Endothelial cell of umbilical vein (primary cell): Measurements from ENCODE around the gene COPZ2. TPM values are rescaled to one million over a fixed set of nuclear protein-coding genes. Genes with fewer than 3 reads are reported as not detected.

Experiments used
- BruUV-seq: library from RNA; stranded (reverse); fragments of 400-500 nt; replicated peaks from 2 replicates; lab custom pipeline; 2021; lab: Mats Ljungman, UMichigan
- CTCF ChIA-PET: fragments of 300-600, 350-600 bp; sonication (Branson Sonifier 250); formaldehyde crosslinking; loops from one replicate; lab custom pipeline; 2021; ENCODE audit warnings: antibody characterized with exemption, inconsistent platforms; lab: Charles Lee
- POLR2A ChIA-PET: fragments of 300-600, 350-600 bp; sonication (Branson Sonifier 250); formaldehyde crosslinking; loops from one replicate; lab custom pipeline; 2021; ENCODE audit warnings: antibody characterized with exemption, inconsistent platforms; lab: Charles Lee
- DNase-seq: peaks from one replicate; pipeline ENCODE4 v3.0.0-alpha.2; 2011; ENCODE audit warnings: low read depth, low spot score
- FAIRE-seq: peaks from 2 replicates; lab custom pipeline; 2011; peaks lifted over from hg19 to GRCh38; lab: Jason Lieb, UNC
- H2AFZ ChIP-seq: 2 replicates; pipeline ENCODE4 v1.6.0; 2012; ENCODE audit warnings: low read depth, low read length, control low read depth, inconsistent platforms
- H3K27ac ChIP-seq: 2 replicates; pipeline ENCODE4 v1.5.1; 2011; ENCODE audit warnings: low read depth, mild to moderate bottlenecking, control low read depth, low read length, moderate library complexity; ENCODE audit not compliant: insufficient read depth
- H3K27me3 ChIP-seq, 2 experiments: 2 replicates each; pipeline versions ENCODE4 v1.6.0 to v1.6.1; 2011; ENCODE audit warnings: low read length in 2 of 2, mixed read lengths in 1 of 2; ENCODE audit not compliant: control insufficient read depth in 2 of 2, insufficient read depth in 2 of 2
- H3K36me3 ChIP-seq, 2 experiments: 2 replicates in 1 of 2; 3 replicates in 1 of 2; pipeline ENCODE4 v1.5.1; 2011; ENCODE audit warnings: low read length in 2 of 2, mild to moderate bottlenecking in 1 of 2, moderate library complexity in 1 of 2; ENCODE audit not compliant: control insufficient read depth in 2 of 2, insufficient read depth in 2 of 2; ENCODE audit errors: extremely low read depth in 1 of 2
- H3K4me1 ChIP-seq: 3 replicates; pipeline ENCODE4 v1.5.1; 2011; ENCODE audit warnings: mild to moderate bottlenecking, low read length; ENCODE audit not compliant: control insufficient read depth, insufficient read depth; ENCODE audit errors: extremely low read depth
- H3K4me2 ChIP-seq: 2 replicates; pipeline ENCODE4 v1.6.1; 2011; ENCODE audit warnings: low read length, control low read depth, mixed read lengths; ENCODE audit not compliant: insufficient read depth
- H3K4me3 ChIP-seq, 3 experiments: fragments of 200-600 bp in 1 of 3; sonication (generic), shearing (Covaris generic) in 1 of 3; replicated peaks in 1 of 3; 2 replicates each; pipeline ENCODE4 v1.5.1; 2011 to 2016; ENCODE audit warnings: control low read depth in 3 of 3, low read length in 3 of 3, mild to moderate bottlenecking in 2 of 3, inconsistent platforms in 1 of 3, low read depth in 1 of 3, moderate library complexity in 1 of 3; ENCODE audit not compliant: insufficient read depth in 1 of 3
- H3K79me2 ChIP-seq: 2 replicates; pipeline ENCODE4 v1.6.0; 2012; ENCODE audit warnings: low read length, inconsistent platforms; ENCODE audit not compliant: control insufficient read depth, insufficient read depth
- H3K9ac ChIP-seq: replicated peaks from 2 replicates; pipeline ENCODE3; 2011; ENCODE audit warnings: low read length, control low read depth; ENCODE audit not compliant: insufficient read depth; ENCODE audit errors: extremely low read depth
- H3K9me1 ChIP-seq: replicated peaks from 3 replicates; pipeline ENCODE4 v1.6.0; 2011; ENCODE audit warnings: mild to moderate bottlenecking, low read length; ENCODE audit not compliant: control insufficient read depth, insufficient read depth; ENCODE audit errors: extremely low read depth
- H3K9me3 ChIP-seq: replicated peaks from 2 replicates; pipeline ENCODE4 v1.5.1; 2012; ENCODE audit warnings: low read length, inconsistent platforms; ENCODE audit not compliant: control insufficient read depth, insufficient read depth
- H4K20me1 ChIP-seq: replicated peaks from 2 replicates; pipeline ENCODE3; 2011; ENCODE audit warnings: mild to moderate bottlenecking, low read length; ENCODE audit not compliant: control insufficient read depth, insufficient read depth; ENCODE audit errors: extremely low read depth
- CTCF ChIP-seq, 2 donors: IDR thresholded peaks; 1 replicate in 1 of 2; 2 replicates in 1 of 2; pipeline ENCODE4 v1.5.1; 2011; ENCODE audit warnings: low read length in 2 of 2, mild to moderate bottlenecking in 2 of 2, moderate library complexity in 2 of 2, control low read depth in 1 of 2, inconsistent platforms in 1 of 2, low read depth in 1 of 2; ENCODE audit not compliant: insufficient read depth in 1 of 2; ENCODE audit errors: extremely low read depth in 1 of 2
- EZH2 ChIP-seq: IDR thresholded peaks from 2 replicates; pipeline ENCODE4 v1.6.1; 2012; ENCODE audit warnings: borderline replicate concordance, low read depth, mild to moderate bottlenecking, moderate library complexity, low read length, inconsistent platforms; ENCODE audit not compliant: severe bottlenecking
- FOS ChIP-seq: IDR thresholded peaks from 2 replicates; pipeline ENCODE4 v1.6.1; 2011; ENCODE audit warnings: mild to moderate bottlenecking, low read length, moderate library complexity, borderline replicate concordance; ENCODE audit not compliant: insufficient read depth
- GATA2 ChIP-seq: IDR thresholded peaks from 2 replicates; pipeline ENCODE4 v1.7.0; 2011; ENCODE audit warnings: low read depth, mild to moderate bottlenecking, moderate library complexity, mixed read lengths, low read length; ENCODE audit not compliant: insufficient read length, insufficient read depth
- JUN ChIP-seq: IDR thresholded peaks from 2 replicates; pipeline ENCODE4 v1.6.1; 2011; ENCODE audit warnings: borderline replicate concordance, low read depth; ENCODE audit not compliant: insufficient read length, insufficient read depth
- MAX ChIP-seq: IDR thresholded peaks from 2 replicates; pipeline ENCODE4 v1.6.1; 2011; ENCODE audit not compliant: insufficient read depth, insufficient read length
- MYC ChIP-seq: IDR thresholded peaks from one replicate; pipeline ENCODE4 v1.6.1; 2011; ENCODE audit warnings: mild to moderate bottlenecking, low read depth, low read length
- POLR2A ChIP-seq: IDR thresholded peaks from 2 replicates; pipeline ENCODE4 v1.6.1; 2012; ENCODE audit warnings: low read depth, mild to moderate bottlenecking, control low read depth, low read length
- POLR2AphosphoS5 ChIP-seq: IDR thresholded peaks from 2 replicates; pipeline ENCODE4 v1.6.1; 2012; ENCODE audit warnings: low read depth, mild to moderate bottlenecking, control low read depth, low read length, moderate library complexity; ENCODE audit not compliant: insufficient read depth
- dilution Hi-C: fragments of 300-500 bp; cut with MboI; formaldehyde crosslinking; loops from one replicate; pipeline ENCODE4 v1.15.0; 2019; ENCODE audit warnings: low sequenced_read_pairs; ENCODE audit not compliant: extremely low pct_ligation_motif_present
- intact Hi-C: fragments of 100-400 bp; cut with micrococcal nuclease; formaldehyde crosslinking; loops from one replicate; pipeline ENCODE4 v1.10.0; 2022
- polyA plus RNA-seq, 4 experiments: library from polyadenylated mRNA; depleted of rRNA in 3 of 4; stranded (reverse) in 3 of 4; unstranded in 1 of 4; fragments of >200 nt; gene quantifications; 2 replicates each; pipeline versions ENCODE4 v1.2.1 to v1.2.3, GENCODE V29; 2011 to 2012; ENCODE audit warnings: missing spikeins in 1 of 4
- total RNA-seq: library from RNA; stranded (reverse); gene quantifications from 2 replicates; pipeline ENCODE4 v1.2.3, GENCODE V29; 2021

COPZ2 gene
- total and polyA plus RNA-seq, 2 donors (not counting 3 experiments of a cell fraction or from before 2014, with no cell fraction given) = 16.3 to 28.1 TPM

- Histone ChIP-seq H3K79me2 (no peaks in the 10 kb centered on the region), H3K27ac (no peak overlapping the region), H3K27me3 (no peaks in the 10 kb centered on the region), H3K4me2 (no peak overlapping the region), H3K4me1 (peaks cover 6% of the 10 kb centered on the region), H3K36me3 (no peaks in the 10 kb centered on the region), H2AFZ (no peak overlapping the region), H4K20me1 (no peaks in the 10 kb centered on the region), H3K9ac (no peak overlapping the region), H3K4me3 (no peak overlapping the region), H3K9me1 (no peaks in the 10 kb centered on the region), H3K9me3 (no peaks in the 10 kb centered on the region)
- FAIRE-seq (no peak), DNase-seq (no peak)
- CTCF ChIA-PET = interaction anchor here (0.6 to 4.5 kb wide), 6 partner anchors 13 to 647 kb away, joined by 3 to 19 read pairs (median 4); partner anchors contain the start of gene PNPO
- POLR2A ChIA-PET = no interaction called here
- no TSS peak for BruUV-seq
- TF ChIP-seq EZH2 (no peak), MYC (no peak), MAX (no peak), GATA2 (no peak), JUN (no peak), FOS (no peak), POLR2AphosphoS5 (no peak), CTCF (IDR thresholded peaks at IDR 0.05; ENCODE audit: extremely low read depth in 1 of 2, insufficient read depth in 1 of 2, low read depth in 1 of 2, low read length in 2 of 2) (no peak), POLR2A (no peak)
- dilution Hi-C loops (no loop called here), intact Hi-C loops (no loop called here)
Observed at GRCh38 chr17:47989700-47990099, 47.9 kb downstream of the COPZ2 start.
